CD4-positive, alpha-beta T cell (primary cell): ENCODE measurements around the gene TVP23A. TPM values are rescaled to one million over a fixed set of nuclear protein-coding genes. Genes with fewer than 3 reads are reported as not detected.

Source experiments
- ATAC-seq: fragments of 200-7000 bp; cut with Tn5 transposase; one replicate; pipeline ENCODE4 v1.10.0; 2022; ENCODE audit warnings: mild to moderate bottlenecking; ENCODE audit not compliant: poor library complexity
- CTCF ChIA-PET: fragments of 350-600 bp; sonication (Branson Sonifier 250); formaldehyde crosslinking; loops from one replicate; lab custom pipeline; 2021; ENCODE audit warnings: antibody characterized with exemption, inconsistent platforms; lab: Charles Lee
- POLR2A ChIA-PET: fragments of 350-600 bp; sonication (Branson Sonifier 250); formaldehyde crosslinking; loops from one replicate; lab custom pipeline; 2021; ENCODE audit warnings: antibody characterized with exemption, inconsistent platforms; lab: Charles Lee
- DNase-seq, 14 experiments: peaks; one replicate each; pipeline ENCODE4 v3.0.0-alpha.2; 2013 to 2020; ENCODE audit warnings: mixed read lengths in 2 of 14
- H3K27ac ChIP-seq, 2 donors: one replicate each; pipeline versions ENCODE4 v1.5.1 to v1.7.0; 2013; ENCODE audit warnings: low read length in 2 of 2, low read depth in 1 of 2, mild to moderate bottlenecking in 1 of 2
- H3K27me3 ChIP-seq, 2 experiments: 1 replicate in 1 of 2; 2 replicates in 1 of 2; pipeline versions ENCODE4 v1.6.1 to v1.7.0; 2013; ENCODE audit warnings: low read length in 2 of 2, control low read depth in 1 of 2, mild to moderate bottlenecking in 1 of 2, moderate library complexity in 1 of 2; ENCODE audit not compliant: insufficient read depth in 2 of 2, control insufficient read depth in 1 of 2
- H3K36me3 ChIP-seq: one replicate; pipeline ENCODE4 v1.6.1; 2013; ENCODE audit warnings: low read length, control low read depth; ENCODE audit not compliant: insufficient read depth
- H3K4me1 ChIP-seq: one replicate; pipeline ENCODE4 v1.6.1; 2013; ENCODE audit warnings: low read length, control low read depth; ENCODE audit not compliant: insufficient read depth
- H3K4me3 ChIP-seq: one replicate; pipeline ENCODE4 v1.5.1; 2013; ENCODE audit warnings: mild to moderate bottlenecking, low read length, moderate library complexity
- H3K9me3 ChIP-seq, 2 experiments: 1 replicate in 1 of 2; 2 replicates in 1 of 2; pipeline versions ENCODE4 v1.6.1 to v1.7.0; 2013; ENCODE audit warnings: low read length in 2 of 2, mild to moderate bottlenecking in 2 of 2, control low read depth in 1 of 2, moderate library complexity in 1 of 2; ENCODE audit not compliant: control insufficient read depth in 1 of 2, insufficient read depth in 1 of 2
- H3K27ac Mint-ChIP-seq: one replicate; pipeline ENCODE4 v1.8.0; 2020; ENCODE audit warnings: mixed read lengths
- H3K27me3 Mint-ChIP-seq: one replicate; pipeline ENCODE4 v1.8.0; 2021; ENCODE audit warnings: mixed read lengths
- H3K36me3 Mint-ChIP-seq: one replicate; pipeline ENCODE4 v1.8.0; 2021; ENCODE audit warnings: low read depth, mixed read lengths
- H3K4me1 Mint-ChIP-seq: one replicate; pipeline ENCODE4 v1.8.0; 2021; ENCODE audit warnings: low read depth, mixed read lengths
- H3K4me3 Mint-ChIP-seq: one replicate; pipeline ENCODE4 v1.8.0; 2020; ENCODE audit warnings: mild to moderate bottlenecking, mixed read lengths
- H3K9me3 Mint-ChIP-seq: one replicate; pipeline ENCODE4 v1.8.0; 2020; ENCODE audit warnings: mixed read lengths
- CTCF ChIP-seq: fragments of 200-600 bp; IDR thresholded peaks from one replicate; pipeline ENCODE4 v1.8.0; 2022; ENCODE audit warnings: antibody characterized with exemption, mild to moderate bottlenecking
- intact Hi-C, 2 experiments: fragments of 100-400 bp; cut with DNase I in 1 of 2; cut with micrococcal nuclease in 1 of 2; formaldehyde crosslinking; loops; one replicate each; pipeline versions ENCODE4 v1.15.1 to v1.9.0; 2023 to 2025; cut with DNase I, micrococcal nuclease
- total RNA-seq, 174 experiments: library from RNA in 2 of 174; stranded (reverse) in 2 of 174; gene quantifications; one replicate each; pipeline ENCODE4 v1.2.3 and lab custom pipeline; 2021 to 2026

Gene TVP23A
- total RNA-seq, 2 experiments from 2014 or later, result not detected

GRCh38 chr16:10852948-10853347 is 34.4 kb upstream of the TVP23A start:
- no peaks in the 10 kb centered on the region for H3K27me3 Mint-ChIP-seq
- TF ChIP-seq CTCF, result no peak
- DNase-seq (no peak), ATAC-seq (no peak)
- H3K4me3 Mint-ChIP-seq, result no peak overlapping the region
- H3K27ac ChIP-seq, result no peak overlapping the region
- no peaks in the 10 kb centered on the region for H3K36me3 Mint-ChIP-seq
- intact Hi-C loops, result loop anchor here in 1 of 2 experiments (10.0 kb wide), 1 partner anchor 1992 kb away; no protein-coding TSS in a partner anchor
- H3K4me1 ChIP-seq, result peaks cover 2% of the 10 kb centered on the region
- POLR2A ChIA-PET, result no interaction called here
- H3K9me3 ChIP-seq, result no peaks in the 10 kb centered on the region
- no peak overlapping the region for H3K27ac Mint-ChIP-seq
- peaks cover 11% of the 10 kb centered on the region for H3K4me1 Mint-ChIP-seq
- no peaks in the 10 kb centered on the region for H3K27me3 ChIP-seq
- no peak overlapping the region for H3K4me3 ChIP-seq
- CTCF ChIA-PET, result no interaction called here
- no peaks in the 10 kb centered on the region for H3K9me3 Mint-ChIP-seq
- H3K36me3 ChIP-seq, result no peaks in the 10 kb centered on the region

GRCh38 chr16:10852286-10852685 is 33.7 kb upstream of the TVP23A start:
- ChIA-PET POLR2A (no interaction called here), CTCF (no interaction called here)
- Mint-ChIP-seq H3K4me3 (no peak overlapping the region), H3K27ac (no peak overlapping the region), H3K4me1 (peaks cover 11% of the 10 kb centered on the region), H3K9me3 (no peaks in the 10 kb centered on the region), H3K27me3 (peaks cover 3% of the 10 kb centered on the region), H3K36me3 (no peaks in the 10 kb centered on the region)
- no peak for TF ChIP-seq CTCF
- DNase-seq, result no peak
- no peak overlapping the region for H3K4me3 ChIP-seq
- intact Hi-C loops, result loop anchor here in 1 of 2 experiments (10.0 kb wide), 1 partner anchor 1993 kb away; no protein-coding TSS in a partner anchor
- no peak for ATAC-seq
- peaks cover under 1 to 4% of the 10 kb centered on the region in 2 experiments for H3K27me3 ChIP-seq
- H3K4me1 ChIP-seq, result peaks cover 2% of the 10 kb centered on the region
- no peaks in the 10 kb centered on the region for H3K9me3 ChIP-seq
- no peak overlapping the region for H3K27ac ChIP-seq
- no peaks in the 10 kb centered on the region for H3K36me3 ChIP-seq

- Mint-ChIP-seq H3K27me3 (peaks cover 10% of the 10 kb centered on the region), H3K4me3 (no peak overlapping the region), H3K4me1 (peaks cover 11% of the 10 kb centered on the region), H3K36me3 (no peaks in the 10 kb centered on the region), H3K9me3 (no peaks in the 10 kb centered on the region), H3K27ac (no peak overlapping the region)
- ChIA-PET CTCF (no interaction called here), POLR2A (no interaction called here)
- no peaks in the 10 kb centered on the region for H3K9me3 ChIP-seq
- intact Hi-C loops, result loop anchor here in 1 of 2 experiments (10.0 kb wide), 1 partner anchor 1993 kb away; no protein-coding TSS in a partner anchor
- H3K4me3 ChIP-seq, result no peak overlapping the region
- no peak for ATAC-seq
- no peak for TF ChIP-seq CTCF
- peaks cover 8 to 11% of the 10 kb centered on the region in 2 experiments for H3K27me3 ChIP-seq
- no peaks in the 10 kb centered on the region for H3K36me3 ChIP-seq
- DNase-seq, result no peak
- H3K4me1 ChIP-seq, result peaks cover 2% of the 10 kb centered on the region
- no peak overlapping the region for H3K27ac ChIP-seq
These were observed 32.9 kb upstream of the TVP23A start for GRCh38 chr16:10851512-10851911.
